ENCODE data around the gene ACTR1B.
"Not testable (repeated sequence)": the region's sequence is repeated elsewhere in the genome, so short reads cannot be mapped to it uniquely, and the experiment has no call there.

Gene ACTR1B

DNA sequence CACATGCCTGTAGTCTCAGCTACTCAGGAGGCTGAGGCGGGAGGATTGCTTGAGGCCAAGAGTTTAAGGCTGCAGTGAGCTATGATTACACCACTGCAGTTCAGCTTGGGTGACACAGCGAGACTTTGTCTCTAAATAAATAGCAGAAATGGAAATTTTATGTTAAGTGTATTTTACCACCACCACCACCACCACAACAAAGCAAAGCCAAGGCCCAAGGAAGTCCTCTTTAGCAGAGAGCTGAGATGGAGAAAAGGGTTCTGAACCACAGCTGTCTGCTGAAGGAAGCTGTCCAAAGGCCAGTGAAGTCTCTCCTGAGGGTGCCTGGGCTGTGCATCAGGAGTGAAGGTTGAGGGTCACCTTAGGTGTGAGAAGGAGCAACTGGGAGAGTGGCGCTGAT, 23.4 kb upstream of the ACTR1B start:
- H3K9me3 ChIP-seq (ENCODE audit: control insufficient read depth, low read length); H3K4me1 ChIP-seq (ENCODE audit: control insufficient read depth, insufficient read depth, low read length); DNase-seq (ENCODE audit: low read depth); H3K4me3 ChIP-seq (ENCODE audit: low read length); H3K27me3 ChIP-seq (replicated peaks; ENCODE audit: control insufficient read depth, insufficient read depth, low read length); H3K36me3 ChIP-seq (ENCODE audit: control insufficient read depth, insufficient read depth, low read length, severe bottlenecking); H3K9ac ChIP-seq (ENCODE audit: low read length): not testable (repeated sequence)

DNA sequence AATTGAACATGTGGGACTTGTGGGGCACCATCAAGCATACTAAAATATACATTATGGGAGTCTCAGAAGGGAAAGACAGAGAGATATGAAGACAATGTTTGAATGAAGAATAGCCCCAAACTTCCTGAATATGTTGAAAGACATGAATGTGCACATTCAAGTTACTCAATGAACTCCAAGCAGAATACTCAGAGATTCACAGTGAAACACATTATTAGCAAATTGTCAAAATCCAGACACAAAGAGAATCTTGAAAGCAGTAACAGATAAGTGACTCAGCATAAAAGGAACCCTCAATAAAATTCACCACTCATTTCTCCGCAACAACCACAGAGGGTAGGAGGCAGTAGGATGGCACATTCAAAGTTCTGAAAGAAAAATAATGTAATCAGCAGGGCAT, 14.5 kb upstream of the ACTR1B start:
- H3K4me3 ChIP-seq (ENCODE audit: low read length) = no peak overlapping the region
- H3K9ac ChIP-seq (ENCODE audit: low read length) = no peak overlapping the region
- no peak for DNase-seq (ENCODE audit: low read depth)
- no peaks in the 10 kb centered on the region for H3K4me1 ChIP-seq (ENCODE audit: control insufficient read depth, insufficient read depth, low read length)
- peaks cover 3% of the 10 kb centered on the region for H3K9me3 ChIP-seq (ENCODE audit: control insufficient read depth, low read length)
- H3K27me3 ChIP-seq (replicated peaks; ENCODE audit: control insufficient read depth, insufficient read depth, low read length) = no peaks in the 10 kb centered on the region
- H3K36me3 ChIP-seq (ENCODE audit: control insufficient read depth, insufficient read depth, low read length, severe bottlenecking) = no peaks in the 10 kb centered on the region

DNA sequence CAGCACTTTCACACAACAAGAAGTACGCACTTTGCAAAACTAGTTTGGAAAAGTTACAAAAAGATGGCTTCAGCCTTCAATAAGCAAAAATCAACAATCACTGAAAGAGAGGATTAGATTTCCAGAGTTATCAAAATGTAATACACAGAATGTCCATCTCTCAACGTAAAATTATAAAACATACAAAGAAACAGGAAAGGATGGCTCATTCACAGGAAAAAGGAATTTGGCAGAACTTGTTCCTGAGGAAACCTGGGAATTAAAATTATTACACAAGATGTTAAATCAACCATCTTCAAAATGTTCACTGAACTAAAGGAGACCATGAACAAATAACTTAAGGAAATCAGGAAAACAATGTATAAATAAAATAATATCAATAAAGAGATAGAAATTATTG, 13.6 kb upstream of the ACTR1B start:
- H3K36me3 ChIP-seq (ENCODE audit: control insufficient read depth, insufficient read depth, low read length, severe bottlenecking) = no peaks in the 10 kb centered on the region
- no peak overlapping the region for H3K9ac ChIP-seq (ENCODE audit: low read length)
- H3K4me1 ChIP-seq (ENCODE audit: control insufficient read depth, insufficient read depth, low read length) = no peaks in the 10 kb centered on the region
- H3K27me3 ChIP-seq (replicated peaks; ENCODE audit: control insufficient read depth, insufficient read depth, low read length) = no peaks in the 10 kb centered on the region
- no peak overlapping the region for H3K4me3 ChIP-seq (ENCODE audit: low read length)
- H3K9me3 ChIP-seq (ENCODE audit: control insufficient read depth, low read length) = peaks cover 3% of the 10 kb centered on the region
- no peak for DNase-seq (ENCODE audit: low read depth)

DNA sequence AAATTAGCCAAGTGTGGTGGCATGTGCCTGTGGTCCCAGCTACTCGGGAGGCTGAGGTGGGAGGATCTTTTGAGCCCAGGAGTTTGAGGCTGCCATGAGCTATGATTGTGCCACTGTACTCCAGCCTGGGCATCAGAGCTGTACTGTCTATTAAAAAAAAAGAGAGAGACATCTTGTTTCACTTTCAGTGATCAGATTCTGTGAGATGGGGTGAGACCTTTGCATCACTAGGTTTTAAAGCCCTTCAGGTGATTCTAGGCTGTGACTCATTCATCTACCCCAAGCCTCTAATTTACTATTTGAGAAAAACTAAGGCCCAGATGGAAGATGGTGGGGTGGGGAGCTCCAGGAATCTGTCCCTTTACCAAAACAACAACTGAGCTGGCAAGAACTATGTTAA, 12.8 kb upstream of the ACTR1B start:
- Histone ChIP-seq H3K9me3 (ENCODE audit: control insufficient read depth, low read length) (peaks cover 3% of the 10 kb centered on the region), H3K27me3 (replicated peaks; ENCODE audit: control insufficient read depth, insufficient read depth, low read length) (no peaks in the 10 kb centered on the region), H3K36me3 (ENCODE audit: control insufficient read depth, insufficient read depth, low read length, severe bottlenecking) (no peaks in the 10 kb centered on the region), H3K4me1 (ENCODE audit: control insufficient read depth, insufficient read depth, low read length) (no peaks in the 10 kb centered on the region), H3K9ac (ENCODE audit: low read length) (no peak overlapping the region), H3K4me3 (ENCODE audit: low read length) (no peak overlapping the region)
- DNase-seq (ENCODE audit: low read depth) = no peak

DNA sequence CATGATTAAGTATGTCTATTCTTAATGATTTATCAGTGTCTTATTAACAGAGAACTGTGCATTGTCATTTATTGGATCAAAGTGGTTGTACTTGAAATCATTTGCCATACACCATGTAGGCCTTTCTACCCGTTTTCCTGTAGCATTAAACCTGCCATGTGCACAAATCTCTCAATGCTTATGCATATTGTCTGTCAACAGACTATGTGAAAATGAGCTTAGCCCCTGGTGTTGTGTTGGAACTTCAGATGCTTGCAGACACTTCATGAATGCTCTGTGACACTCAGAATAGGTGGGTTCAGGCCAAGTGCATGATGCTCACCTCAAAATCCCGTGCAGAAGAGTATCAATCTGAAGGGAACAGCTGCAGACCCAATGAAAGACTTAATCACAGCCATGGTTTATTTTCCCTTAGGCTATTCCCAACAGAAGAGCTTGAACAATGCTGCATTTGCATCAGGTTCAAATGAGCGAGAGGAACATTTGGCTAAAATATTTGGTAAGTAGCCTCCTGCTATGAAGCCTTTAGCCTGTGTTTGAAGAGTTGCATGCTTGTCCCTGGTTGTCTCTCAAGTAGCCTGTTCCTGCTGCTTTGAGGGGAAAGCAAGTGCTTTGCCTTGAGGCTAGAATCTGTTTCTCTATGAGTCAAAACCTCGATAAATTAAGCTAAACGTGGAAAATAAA, 11.7 kb upstream of the ACTR1B start:
- H3K36me3 ChIP-seq (ENCODE audit: control insufficient read depth, insufficient read depth, low read length, severe bottlenecking) = no peaks in the 10 kb centered on the region
- no peaks in the 10 kb centered on the region for H3K27me3 ChIP-seq (replicated peaks; ENCODE audit: control insufficient read depth, insufficient read depth, low read length)
- peaks cover 3% of the 10 kb centered on the region for H3K9me3 ChIP-seq (ENCODE audit: control insufficient read depth, low read length)
- no peak overlapping the region for H3K4me3 ChIP-seq (ENCODE audit: low read length)
- no peak for DNase-seq (ENCODE audit: low read depth)
- no peaks in the 10 kb centered on the region for H3K4me1 ChIP-seq (ENCODE audit: control insufficient read depth, insufficient read depth, low read length)
- H3K9ac ChIP-seq (ENCODE audit: low read length) = no peak overlapping the region

DNA sequence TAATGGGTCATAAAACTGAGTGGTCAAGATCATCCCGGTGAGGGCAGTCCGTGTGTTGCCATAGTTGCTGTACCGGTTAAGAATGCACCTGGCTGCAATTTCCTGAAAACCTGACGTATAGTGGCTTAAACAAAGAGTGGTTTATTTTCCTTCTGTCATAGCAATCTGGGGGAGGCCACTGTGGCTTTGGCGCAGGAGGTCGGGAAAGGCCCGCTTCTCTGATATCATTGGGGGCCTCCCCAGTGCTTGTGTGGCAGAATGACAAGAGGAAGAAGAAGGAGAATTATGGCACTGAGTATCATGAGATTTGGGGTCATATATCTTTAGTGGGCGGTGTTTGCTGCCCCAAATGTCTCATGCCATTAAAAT, 10.1 kb upstream of the ACTR1B start:
- Histone ChIP-seq H3K36me3 (ENCODE audit: control insufficient read depth, insufficient read depth, low read length, severe bottlenecking) (no peaks in the 10 kb centered on the region), H3K9me3 (ENCODE audit: control insufficient read depth, low read length) (peaks cover 3% of the 10 kb centered on the region), H3K27me3 (replicated peaks; ENCODE audit: control insufficient read depth, insufficient read depth, low read length) (no peaks in the 10 kb centered on the region), H3K4me3 (ENCODE audit: low read length) (no peak overlapping the region), H3K9ac (ENCODE audit: low read length) (no peak overlapping the region), H3K4me1 (ENCODE audit: control insufficient read depth, insufficient read depth, low read length) (no peaks in the 10 kb centered on the region)
- no peak for DNase-seq (ENCODE audit: low read depth)

DNA sequence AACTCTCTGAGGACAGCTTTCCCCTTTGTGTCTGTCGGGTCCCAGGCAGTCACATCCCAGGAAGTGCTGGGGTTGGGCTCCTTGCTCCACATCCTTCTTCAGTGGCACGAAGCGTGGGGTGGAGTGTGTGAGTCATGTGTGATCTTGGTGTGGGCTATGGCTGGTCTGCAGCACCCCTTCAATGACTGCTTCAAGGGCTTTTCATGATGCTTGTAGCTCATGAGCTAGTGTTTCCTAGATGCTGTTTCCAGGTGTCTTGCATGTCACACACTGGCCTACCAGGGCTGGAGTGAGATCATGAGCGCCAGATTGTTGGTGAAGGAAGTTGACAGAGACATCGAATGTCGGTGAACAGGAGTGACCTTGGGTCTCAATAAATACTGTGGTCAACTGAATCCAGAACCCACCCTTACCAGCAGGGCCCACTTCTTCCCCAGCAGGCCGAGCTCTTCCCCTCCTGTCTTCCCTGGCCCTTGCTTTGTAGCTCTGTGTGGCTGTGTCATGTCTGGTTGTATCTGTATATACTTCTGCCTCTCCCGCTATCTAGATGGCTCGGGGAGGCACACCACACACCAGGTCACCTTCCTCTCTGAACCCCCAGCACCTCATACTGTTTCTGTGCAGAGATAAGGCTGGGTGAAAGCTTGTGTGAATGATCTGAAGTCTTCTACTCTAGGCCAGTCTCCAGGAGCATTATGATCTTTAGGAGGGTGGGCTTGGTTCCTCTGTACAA, 9.5 kb upstream of the ACTR1B start:
- no peaks in the 10 kb centered on the region for H3K27me3 ChIP-seq (replicated peaks; ENCODE audit: control insufficient read depth, insufficient read depth, low read length)
- DNase-seq (ENCODE audit: low read depth) = peak; percentile 25
- H3K9me3 ChIP-seq (ENCODE audit: control insufficient read depth, low read length) = peaks cover 3% of the 10 kb centered on the region
- H3K36me3 ChIP-seq (ENCODE audit: control insufficient read depth, insufficient read depth, low read length, severe bottlenecking) = no peaks in the 10 kb centered on the region
- H3K9ac ChIP-seq (ENCODE audit: low read length) = no peak overlapping the region
- H3K4me3 ChIP-seq (ENCODE audit: low read length) = no peak overlapping the region
- H3K4me1 ChIP-seq (ENCODE audit: control insufficient read depth, insufficient read depth, low read length) = no peaks in the 10 kb centered on the region

DNA sequence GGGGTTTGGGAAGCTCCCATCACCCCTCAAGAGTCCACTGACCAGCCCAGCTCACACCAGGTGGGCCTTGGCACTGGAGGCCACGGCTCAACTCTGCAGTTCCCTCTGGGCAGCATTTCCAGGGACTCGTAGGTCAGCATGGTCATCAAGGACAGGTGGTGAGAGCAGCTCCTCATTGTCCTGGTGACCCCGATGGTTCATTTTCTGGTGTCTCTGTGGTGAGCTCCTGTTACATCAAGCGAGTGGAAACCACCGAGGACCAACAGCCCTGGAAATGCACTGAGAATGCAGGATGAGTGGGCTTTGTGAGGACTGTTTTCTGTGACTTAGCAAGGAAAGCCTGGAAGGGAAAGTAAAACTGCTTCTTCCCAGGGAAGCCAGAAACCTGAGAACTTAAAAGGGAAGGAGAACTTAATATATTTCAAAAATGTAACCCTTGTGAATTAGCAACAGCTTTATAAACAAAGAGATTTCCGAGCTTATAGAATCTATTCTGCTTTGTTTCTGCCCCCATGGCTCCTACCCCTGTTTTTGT, 8.8 kb upstream of the ACTR1B start:
- not testable (repeated sequence) for H3K9ac ChIP-seq (ENCODE audit: low read length); H3K4me3 ChIP-seq (ENCODE audit: low read length); H3K9me3 ChIP-seq (ENCODE audit: control insufficient read depth, low read length)

DNA sequence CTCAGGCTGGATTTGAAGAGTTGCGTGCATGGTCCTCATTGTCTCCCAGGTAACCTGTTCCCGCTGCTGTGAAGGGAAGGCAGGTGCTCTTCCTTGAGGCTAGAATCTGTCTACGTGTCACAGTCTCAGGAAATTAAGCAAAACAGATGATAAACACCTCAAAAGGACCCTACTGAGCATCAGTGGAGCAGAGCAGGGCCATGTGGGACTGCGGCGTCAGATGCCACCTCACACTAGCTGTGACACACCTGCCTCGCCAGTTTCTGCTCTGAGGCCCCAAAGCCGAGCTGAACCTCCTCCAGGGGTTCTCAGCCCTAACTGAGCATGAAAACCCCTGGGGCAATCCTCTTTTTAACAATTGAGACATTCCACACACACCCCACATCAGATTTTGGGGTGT, 7.7 kb upstream of the ACTR1B start:
- H3K27me3 ChIP-seq (replicated peaks; ENCODE audit: control insufficient read depth, insufficient read depth, low read length) = no peaks in the 10 kb centered on the region
- H3K9me3 ChIP-seq (ENCODE audit: control insufficient read depth, low read length) = no peaks in the 10 kb centered on the region
- H3K9ac ChIP-seq (ENCODE audit: low read length) = no peak overlapping the region
- H3K4me1 ChIP-seq (ENCODE audit: control insufficient read depth, insufficient read depth, low read length) = no peaks in the 10 kb centered on the region
- no peaks in the 10 kb centered on the region for H3K36me3 ChIP-seq (ENCODE audit: control insufficient read depth, insufficient read depth, low read length, severe bottlenecking)
- no peak for DNase-seq (ENCODE audit: low read depth)
- no peak overlapping the region for H3K4me3 ChIP-seq (ENCODE audit: low read length)

More for the DNA sequence above, 8.8 kb upstream of the ACTR1B start:
- not testable (repeated sequence) for H3K27me3 ChIP-seq (replicated peaks; ENCODE audit: control insufficient read depth, insufficient read depth, low read length); H3K36me3 ChIP-seq (ENCODE audit: control insufficient read depth, insufficient read depth, low read length, severe bottlenecking); H3K4me1 ChIP-seq (ENCODE audit: control insufficient read depth, insufficient read depth, low read length)
- DNase-seq (ENCODE audit: low read depth) = peak; percentile 34

DNA sequence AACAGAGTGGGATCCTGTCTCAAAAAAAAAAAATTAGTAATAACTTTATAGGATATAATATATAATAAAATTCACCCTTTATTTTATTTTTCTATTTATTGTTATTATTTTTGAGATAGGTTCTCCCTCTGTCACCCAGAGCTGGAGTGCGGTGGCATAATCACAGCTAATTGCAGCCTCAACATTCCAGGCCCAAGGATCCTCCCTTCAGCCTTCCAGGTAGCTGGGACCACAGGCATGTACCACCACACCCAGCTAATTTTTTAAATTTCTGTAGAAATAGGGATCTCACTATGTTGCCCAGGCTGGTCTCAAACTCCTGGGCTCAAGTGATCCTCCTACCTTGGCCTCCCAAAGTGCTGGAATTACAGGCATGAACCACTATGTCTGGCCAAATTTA, 6.6 kb upstream of the ACTR1B start:
- H3K4me1 ChIP-seq (ENCODE audit: control insufficient read depth, insufficient read depth, low read length) = no peaks in the 10 kb centered on the region
- H3K36me3 ChIP-seq (ENCODE audit: control insufficient read depth, insufficient read depth, low read length, severe bottlenecking) = no peaks in the 10 kb centered on the region
- H3K27me3 ChIP-seq (replicated peaks; ENCODE audit: control insufficient read depth, insufficient read depth, low read length) = no peaks in the 10 kb centered on the region
- no peaks in the 10 kb centered on the region for H3K9me3 ChIP-seq (ENCODE audit: control insufficient read depth, low read length)
- DNase-seq (ENCODE audit: low read depth) = no peak
- no peak overlapping the region for H3K9ac ChIP-seq (ENCODE audit: low read length)
- H3K4me3 ChIP-seq (ENCODE audit: low read length) = no peak overlapping the region

DNA sequence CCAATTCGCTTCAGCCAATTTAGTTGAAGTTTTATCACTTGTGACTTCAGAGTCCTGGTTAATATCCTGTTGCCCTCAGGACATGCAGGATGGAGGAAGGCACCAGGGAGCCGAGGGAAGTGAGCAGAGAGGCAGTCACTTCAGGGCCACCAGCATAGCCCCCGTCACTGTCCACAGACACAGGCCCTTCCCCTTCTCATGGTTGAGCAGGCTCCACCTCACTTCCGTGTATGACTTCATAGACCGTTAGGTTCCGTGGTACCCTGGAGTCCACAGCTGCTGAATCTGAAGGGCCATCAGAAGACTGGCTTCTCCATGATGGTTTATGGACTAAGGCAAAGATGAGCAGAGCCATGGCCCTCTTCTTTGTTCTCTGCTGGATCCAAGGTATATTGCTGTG, 5.6 kb upstream of the ACTR1B start, which contains the start of gene C2orf92:
Gene C2orf92 (plus strand): TSS at position 266 of the 400 bp plus-strand sequence. CDS start 76 bp downstream, at position 342.
- H3K4me3 ChIP-seq (ENCODE audit: low read length) = no peak within 1 kb of the TSS
- H3K4me1 ChIP-seq (ENCODE audit: control insufficient read depth, insufficient read depth, low read length) = peaks cover 5% of the 10 kb centered on the region
- no peaks in the 10 kb centered on the region for H3K27me3 ChIP-seq (replicated peaks; ENCODE audit: control insufficient read depth, insufficient read depth, low read length)
- no peak within 1 kb of the TSS for H3K9ac ChIP-seq (ENCODE audit: low read length)
- no peaks in the 10 kb centered on the region for H3K9me3 ChIP-seq (ENCODE audit: control insufficient read depth, low read length)
- no peaks in the 10 kb centered on the region for H3K36me3 ChIP-seq (ENCODE audit: control insufficient read depth, insufficient read depth, low read length, severe bottlenecking)
- no peak for DNase-seq (ENCODE audit: low read depth)

Data from adipocyte (in vitro differentiated cells).